Bone marrow (tissue), 2 donors: ENCODE results near the gene GNPTAB.
"Not testable (repeated sequence)": the region's sequence is repeated elsewhere in the genome, so short reads cannot be mapped to it uniquely, and the experiment has no call there.

Experiments
- DNase-seq, 2 donors: peaks; one replicate each; lab custom pipeline; 2025; lab: John Stamatoyannopoulos, UW

Gene GNPTAB

GRCh38 chr12:101737476-101737875, 93.3 kb downstream of the GNPTAB start:
- no peak for DNase-seq

GRCh38 chr12:101734482-101734881, 96.3 kb downstream of the GNPTAB start:
- DNase-seq: not testable (repeated sequence)

- no peak for DNase-seq
Measured at GRCh38 chr12:101733166-101733565, 97.6 kb downstream of the GNPTAB start.

- DNase-seq: no peak
Measured at GRCh38 chr12:101732318-101732717, 98.4 kb downstream of the GNPTAB start.

- DNase-seq: no peak
Measured at GRCh38 chr12:101729842-101730241, 100.9 kb downstream of the GNPTAB start.

GRCh38 chr12:101727098-101727497, 103.7 kb downstream of the GNPTAB start:
- DNase-seq: no peak

GRCh38 chr12:101722392-101722791, 108.4 kb downstream of the GNPTAB start:
- no peak for DNase-seq

- no peak for DNase-seq
Measured at GRCh38 chr12:101720118-101720517, 110.6 kb downstream of the GNPTAB start.

- DNase-seq: no peak
Measured at GRCh38 chr12:101719566-101719965, 111.2 kb downstream of the GNPTAB start.

GRCh38 chr12:101714877-101715444, 115.8 kb downstream of the GNPTAB start:
- DNase-seq: peak in 1 of 2 donors; percentile 19

- no peak for DNase-seq
Measured at GRCh38 chr12:101713930-101714329, 116.8 kb downstream of the GNPTAB start.

- no peak for DNase-seq
Measured at GRCh38 chr12:101713059-101713682, 117.6 kb downstream of the GNPTAB start.

- no peak for DNase-seq
Measured at GRCh38 chr12:101710288-101710687, 120.5 kb downstream of the GNPTAB start.

GRCh38 chr12:101707131-101707782, 123.5 kb downstream of the GNPTAB start:
- DNase-seq: no peak

- DNase-seq: no peak
Measured at GRCh38 chr12:101706403-101706802, 124.4 kb downstream of the GNPTAB start.

GRCh38 chr12:101703487-101703886, 127.3 kb downstream of the GNPTAB start:
- DNase-seq: no peak

- DNase-seq: no peak
Measured at GRCh38 chr12:101700299-101700820, 130.4 kb downstream of the GNPTAB start.

GRCh38 chr12:101698800-101699347, 131.9 kb downstream of the GNPTAB start:
- no peak for DNase-seq

GRCh38 chr12:101697930-101698799, 132.6 kb downstream of the GNPTAB start:
- peak in 1 of 2 donors; percentile 56 for DNase-seq

- peak; percentile 29 to 56 for DNase-seq
Measured at GRCh38 chr12:101697197-101697929, 133.4 kb downstream of the GNPTAB start, which contains the start of gene CHPT1. Gene CHPT1, plus strand, starts transcription at chr12:101697640. Its CDS starts 222 bp downstream, at chr12:101697862.
